Tibial nerve (tissue), 4 donors: Measurements from ENCODE around the gene CDKN1A. TPM values are rescaled to one million over a fixed set of nuclear protein-coding genes. Genes with fewer than 3 reads are reported as not detected.

Experiments
- DNase-seq, 2 donors: peaks; one replicate each; pipeline ENCODE4 v3.0.0-alpha.2; 2019; ENCODE audit warnings: low spot score in 2 of 2
- H3K27ac ChIP-seq, 4 donors: fragments of 200-600 bp; sonication (generic) in 3 of 4; one replicate each; pipeline ENCODE4 v1.5.1; 2017 to 2019; ENCODE audit warnings: mild to moderate bottlenecking in 1 of 4
- H3K27me3 ChIP-seq, 2 donors: fragments of 200-600 bp; sonication (generic) in 1 of 2; one replicate each; pipeline versions ENCODE4 v1.5.1 to v1.6.0; 2017 to 2019
- H3K36me3 ChIP-seq, 3 donors: fragments of 200-600 bp; sonication (generic); one replicate each; pipeline ENCODE4 v1.5.1; 2018 to 2019
- H3K4me1 ChIP-seq, 4 donors: fragments of 200-600 bp; sonication (generic) in 3 of 4; one replicate each; pipeline ENCODE4 v1.5.1; 2017 to 2019
- H3K4me3 ChIP-seq, 4 donors: fragments of 200-600 bp; sonication (generic) in 3 of 4; one replicate each; pipeline ENCODE4 v1.5.1; 2017 to 2019; ENCODE audit warnings: mild to moderate bottlenecking in 1 of 4, moderate library complexity in 1 of 4
- H3K9me3 ChIP-seq, 4 donors: fragments of 200-600 bp; sonication (generic) in 3 of 4; one replicate each; pipeline ENCODE4 v1.5.1; 2017 to 2019
- EP300 ChIP-seq, 2 donors: sonication (generic); formaldehyde crosslinking; IDR thresholded peaks; one replicate each; pipeline ENCODE4 v1.6.1; 2017; ENCODE audit warnings: antibody characterized with exemption in 2 of 2, mild to moderate bottlenecking in 1 of 2
- POLR2A ChIP-seq, 2 donors: fragments of 450-650 bp; IDR thresholded peaks; one replicate each; pipeline ENCODE4 v1.6.1; 2017; ENCODE audit warnings: antibody characterized with exemption in 2 of 2, mild to moderate bottlenecking in 2 of 2, moderate library complexity in 2 of 2
- WGBS, 2 donors: methylation state at CpG; one replicate each; pipeline ENCODE4 v1.1.5; 2018; 5-methylcytosine and 5-hydroxymethylcytosine counted together
- total RNA-seq, 4 donors: library from RNA; depleted of rRNA; stranded (reverse); fragments of >200 nt; gene quantifications; one replicate each; pipeline ENCODE4 v1.1.0, GENCODE V29; 2016
- TF ChIP-seq, protein P1 (sequence below), 5 experiments: fragments of 200-600 bp in 3 of 5; fragments of 450-650 bp in 2 of 5; sonication (generic) in 3 of 5; IDR thresholded peaks; one replicate each; pipeline ENCODE4 v1.5.1; 2016 to 2019; ENCODE audit warnings: antibody characterized with exemption in 5 of 5, mild to moderate bottlenecking in 3 of 5, moderate library complexity in 2 of 5

The CDKN1A gene
- total RNA-seq, 4 donors from 2014 or later, result 112 to 142 (median 124) TPM

DNA sequence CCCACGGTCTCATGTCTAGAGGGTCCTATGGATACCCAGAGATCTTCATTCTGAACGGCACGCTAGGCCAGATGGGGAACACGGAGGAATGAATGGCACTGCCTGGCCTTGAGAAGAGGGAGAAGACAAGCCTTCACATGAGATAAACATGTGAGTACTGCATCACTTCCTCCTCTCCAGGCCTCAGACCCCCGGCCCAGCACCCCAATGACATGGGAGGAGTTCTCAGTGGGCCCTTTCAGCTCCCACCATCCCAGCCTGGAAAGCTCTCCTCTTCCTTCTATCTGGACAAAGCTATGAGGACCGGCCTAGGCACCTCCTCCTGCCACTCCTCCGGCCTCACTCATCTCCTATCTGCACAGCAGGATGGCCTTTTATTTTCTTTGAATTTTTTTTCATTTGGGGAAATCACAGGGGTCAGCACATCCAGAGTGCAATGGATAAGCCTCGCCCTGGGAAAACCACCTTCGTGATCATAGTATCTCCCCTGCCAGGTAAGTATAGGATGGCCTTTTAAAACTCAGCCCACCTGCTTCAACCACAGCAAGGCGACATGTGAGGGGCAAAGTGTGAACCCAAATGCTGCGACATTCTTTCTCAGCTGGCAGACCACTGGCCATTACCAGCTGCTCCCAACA lies 39.2 kb upstream of the CDKN1A start:
- Histone ChIP-seq H3K36me3 (no peaks in the 10 kb centered on the region), H3K27ac (no peak overlapping the region), H3K4me3 (no peak overlapping the region), H3K9me3 (no peaks in the 10 kb centered on the region), H3K4me1 (peaks cover 0 to 21% (median 11%) of the 10 kb centered on the region in 4 donors), H3K27me3 (no peaks in the 10 kb centered on the region)
- WGBS, 2 donors, result 86 to 88% methylated on average over 11 of the region's 11 CpGs
- TF ChIP-seq POLR2A (IDR thresholded peaks at IDR 0.05) (no peak), EP300 (IDR thresholded peaks at IDR 0.05) (no peak)
- TF ChIP-seq, protein P1, sequence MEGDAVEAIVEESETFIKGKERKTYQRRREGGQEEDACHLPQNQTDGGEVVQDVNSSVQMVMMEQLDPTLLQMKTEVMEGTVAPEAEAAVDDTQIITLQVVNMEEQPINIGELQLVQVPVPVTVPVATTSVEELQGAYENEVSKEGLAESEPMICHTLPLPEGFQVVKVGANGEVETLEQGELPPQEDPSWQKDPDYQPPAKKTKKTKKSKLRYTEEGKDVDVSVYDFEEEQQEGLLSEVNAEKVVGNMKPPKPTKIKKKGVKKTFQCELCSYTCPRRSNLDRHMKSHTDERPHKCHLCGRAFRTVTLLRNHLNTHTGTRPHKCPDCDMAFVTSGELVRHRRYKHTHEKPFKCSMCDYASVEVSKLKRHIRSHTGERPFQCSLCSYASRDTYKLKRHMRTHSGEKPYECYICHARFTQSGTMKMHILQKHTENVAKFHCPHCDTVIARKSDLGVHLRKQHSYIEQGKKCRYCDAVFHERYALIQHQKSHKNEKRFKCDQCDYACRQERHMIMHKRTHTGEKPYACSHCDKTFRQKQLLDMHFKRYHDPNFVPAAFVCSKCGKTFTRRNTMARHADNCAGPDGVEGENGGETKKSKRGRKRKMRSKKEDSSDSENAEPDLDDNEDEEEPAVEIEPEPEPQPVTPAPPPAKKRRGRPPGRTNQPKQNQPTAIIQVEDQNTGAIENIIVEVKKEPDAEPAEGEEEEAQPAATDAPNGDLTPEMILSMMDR (IDR thresholded peaks at IDR 0.05), result no peak
- no peak for DNase-seq

DNA sequence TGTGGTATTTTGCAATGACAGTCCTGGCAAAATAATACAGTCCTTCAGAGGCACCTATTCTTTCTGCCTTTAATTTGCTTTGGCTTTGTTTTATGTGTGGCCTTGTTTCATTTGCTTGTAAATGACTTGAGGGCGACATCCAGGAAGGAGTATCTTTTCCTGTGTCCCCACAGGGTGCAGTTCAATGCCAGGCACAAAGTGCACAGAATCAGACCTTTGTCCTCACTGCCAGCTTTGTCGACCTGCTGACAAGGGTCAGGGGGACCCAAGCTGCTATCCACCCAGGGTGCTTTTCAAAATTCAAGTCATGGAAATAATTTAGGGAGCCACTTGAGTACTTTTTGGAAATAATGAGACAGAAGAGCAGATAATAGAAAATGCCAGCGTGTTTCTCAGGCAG lies 37.0 kb upstream of the CDKN1A start:
- TF ChIP-seq EP300 (IDR thresholded peaks at IDR 0.05), result no peak
- Histone ChIP-seq H3K4me1 (peaks cover 0 to 15% (median 9%) of the 10 kb centered on the region in 4 donors), H3K27me3 (no peaks in the 10 kb centered on the region), H3K36me3 (no peaks in the 10 kb centered on the region), H3K27ac (peak overlapping the region in 1 of 4 donors; percentile 4), H3K4me3 (no peak overlapping the region), H3K9me3 (no peaks in the 10 kb centered on the region)
- DNase-seq, result no peak
- 55 to 65% methylated on average over 3 of the region's 3 CpGs for WGBS, 2 donors

DNA sequence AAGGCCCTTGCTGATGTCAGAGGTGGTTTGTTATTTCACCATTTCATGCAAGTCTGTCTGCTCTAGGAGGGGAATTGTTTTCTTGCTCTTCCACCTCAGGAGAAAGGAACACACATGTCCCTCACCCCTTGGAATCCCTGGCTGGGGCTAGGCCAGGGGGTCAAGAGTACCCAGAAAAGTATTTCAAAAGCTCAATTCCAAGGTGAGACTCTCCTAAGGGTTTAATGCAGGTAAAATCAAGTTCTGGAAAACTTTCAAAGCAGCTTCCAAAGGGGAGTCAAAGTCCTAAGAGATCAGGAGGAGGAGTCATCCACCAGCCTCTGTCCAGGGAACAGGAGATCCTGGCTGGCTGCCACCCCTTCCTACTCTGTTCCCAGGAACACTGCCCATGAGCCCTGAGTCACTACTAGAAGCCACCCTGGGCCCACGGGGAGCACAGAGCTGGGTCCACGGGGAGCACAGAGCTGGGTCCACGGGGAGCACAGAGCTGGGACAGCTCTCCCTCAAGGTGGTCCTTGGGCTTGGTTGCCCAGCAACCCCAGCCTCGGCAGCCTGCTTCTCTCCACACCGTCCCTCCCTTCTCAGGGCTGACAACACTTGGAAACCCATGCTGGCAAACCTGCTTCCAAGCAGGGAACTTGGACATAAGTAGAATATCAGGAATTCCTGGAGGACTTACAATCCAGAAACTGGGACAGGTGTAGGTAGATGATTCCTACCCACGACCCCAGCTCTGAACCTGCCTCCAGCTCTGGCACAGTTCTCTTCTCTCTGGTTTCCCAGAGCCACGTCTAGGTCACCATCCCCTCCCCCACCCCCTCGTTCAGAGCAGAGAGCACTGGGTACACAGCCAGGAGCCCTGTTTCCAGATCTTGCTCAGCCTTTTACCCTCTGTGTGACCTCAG lies 35.3 kb upstream of the CDKN1A start:
- H3K36me3 ChIP-seq, result no peaks in the 10 kb centered on the region
- 52 to 57% methylated on average over 6 to 8 of the region's 8 CpGs for WGBS, 2 donors
- peak; percentile 66 to 71 for DNase-seq
- peaks cover 0 to 12% (median 9%) of the 10 kb centered on the region in 4 donors for H3K4me1 ChIP-seq
- TF ChIP-seq EP300 (IDR thresholded peaks at IDR 0.05) (no peak), POLR2A (IDR thresholded peaks at IDR 0.05) (no peak)
- TF ChIP-seq, protein P1 (IDR thresholded peaks at IDR 0.05), result no peak
- no peaks in the 10 kb centered on the region for H3K9me3 ChIP-seq
- H3K4me3 ChIP-seq, result no peak overlapping the region
- no peaks in the 10 kb centered on the region for H3K27me3 ChIP-seq
- H3K27ac ChIP-seq, result peak overlapping the region in 1 of 4 donors; percentile 67

DNA sequence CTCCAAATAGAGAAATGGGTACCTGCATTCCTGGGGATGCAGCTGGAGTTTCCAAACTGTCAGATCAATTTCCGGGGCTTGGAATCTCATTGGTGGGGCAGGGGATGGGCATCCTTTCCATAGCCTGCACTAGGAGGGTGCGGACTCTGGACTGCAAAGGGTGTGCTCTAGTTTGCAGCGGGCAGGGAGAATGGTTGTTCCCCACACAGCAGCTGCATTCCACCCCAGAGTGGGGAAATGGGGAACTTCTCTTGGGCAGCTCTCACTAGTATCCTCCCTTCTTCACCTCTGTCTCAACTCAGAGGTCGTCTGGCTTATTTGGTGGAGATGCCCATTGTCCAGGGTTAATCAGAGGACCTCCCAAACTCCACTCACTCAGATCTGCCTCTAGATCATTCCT lies 34.5 kb upstream of the CDKN1A start:
- TF ChIP-seq, protein P1 (IDR thresholded peaks at IDR 0.05), result no peak
- TF ChIP-seq POLR2A (IDR thresholded peaks at IDR 0.05), result no peak
- TF ChIP-seq EP300 (IDR thresholded peaks at IDR 0.05), result no peak

DNA sequence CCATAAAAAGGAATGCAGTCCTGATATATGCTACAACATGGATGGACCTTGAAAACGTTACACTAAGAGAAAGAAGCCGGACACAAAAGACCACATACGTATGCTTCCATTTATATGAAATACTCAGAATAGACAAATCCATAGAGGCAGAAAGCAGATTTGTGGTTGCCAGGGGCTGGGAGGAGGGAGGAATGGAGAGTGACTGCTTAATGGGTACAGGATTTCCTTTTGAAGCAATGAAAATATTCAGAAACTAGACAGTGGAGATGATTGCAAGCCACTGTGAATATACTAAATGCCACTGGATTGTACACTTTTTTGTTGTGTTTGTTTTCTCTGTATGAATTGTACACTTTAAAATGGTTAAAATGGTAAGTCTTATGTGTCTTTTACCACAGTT lies 29.4 kb upstream of the CDKN1A start:
- DNase-seq, result no peak
- H3K27ac ChIP-seq, result no peak overlapping the region
- no peak for TF ChIP-seq EP300 (IDR thresholded peaks at IDR 0.05)
- TF ChIP-seq, protein P1 (IDR thresholded peaks at IDR 0.05), result no peak
- no peak for TF ChIP-seq POLR2A (IDR thresholded peaks at IDR 0.05)
- H3K4me3 ChIP-seq, result no peak overlapping the region
- H3K27me3 ChIP-seq, result no peaks in the 10 kb centered on the region
- no peaks in the 10 kb centered on the region for H3K36me3 ChIP-seq
- peaks cover 0 to 12% (median 0%) of the 10 kb centered on the region in 4 donors for H3K4me1 ChIP-seq
- 81 to 82% methylated on average over 3 of the region's 3 CpGs for WGBS, 2 donors
- no peaks in the 10 kb centered on the region for H3K9me3 ChIP-seq

More for the DNA sequence above, 34.5 kb upstream of the CDKN1A start:
- 82 to 86% methylated on average over 4 of the region's 4 CpGs for WGBS, 2 donors
- H3K4me3 ChIP-seq, result no peak overlapping the region
- H3K27me3 ChIP-seq, result no peaks in the 10 kb centered on the region
- no peak overlapping the region for H3K27ac ChIP-seq
- no peaks in the 10 kb centered on the region for H3K9me3 ChIP-seq
- no peaks in the 10 kb centered on the region for H3K36me3 ChIP-seq
- H3K4me1 ChIP-seq, result peaks cover 0 to 12% (median 9%) of the 10 kb centered on the region in 4 donors
- DNase-seq, result no peak
